SK-N-SH (cell line): ENCODE results near the gene SCT. TPM values are rescaled to one million over a fixed set of nuclear protein-coding genes. Genes with fewer than 3 reads are reported as not detected.

ENCODE experiments used
- CTCF ChIA-PET: fragments of 300-600, 350-600 bp; formaldehyde crosslinking; extraction: SDS; loops from one replicate; lab custom pipeline; 2021; lab: Yijun Ruan, JAX
- POLR2A ChIA-PET: fragments of 350-600 bp; sonication (Branson Sonifier 250); formaldehyde crosslinking; extraction: SDS; loops from one replicate; lab custom pipeline; 2020; ENCODE audit warnings: antibody characterized with exemption, inconsistent platforms; lab: Yijun Ruan, JAX
- DNase-seq: peaks from one replicate; pipeline ENCODE4 v3.0.0; 2012
- H2AFZ ChIP-seq: fragments of 200-600 bp; sonication (generic); 2 replicates; pipeline ENCODE4 v1.8.1; 2016; ENCODE audit warnings: antibody characterized with exemption, mild to moderate bottlenecking, low read depth
- H3F3A ChIP-seq: fragments of 200-600 bp; sonication (generic); replicated peaks from 2 replicates; pipeline ENCODE3; 2016; ENCODE audit warnings: antibody characterized with exemption, mild to moderate bottlenecking; ENCODE audit not compliant: insufficient read depth
- H3K27ac ChIP-seq, 2 experiments: fragments of 200-500 bp in 1 of 2; fragments of 200-600 bp in 1 of 2; sonication (Bioruptor generic) in 1 of 2; sonication (generic), shearing (Covaris generic) in 1 of 2; 2 replicates each; pipeline versions ENCODE4 v1.5.1 to v1.6.1; 2014 to 2016; ENCODE audit warnings: low read depth in 2 of 2, inconsistent platforms in 1 of 2, low read length in 1 of 2, mild to moderate bottlenecking in 1 of 2, mixed read lengths in 1 of 2
- H3K27me3 ChIP-seq: fragments of 200-600 bp; sonication (generic), shearing (Covaris generic); 2 replicates; pipeline ENCODE4 v1.6.1; 2016; ENCODE audit warnings: mixed run types; ENCODE audit not compliant: insufficient read depth
- H3K36me3 ChIP-seq, 2 experiments: fragments of 200-500 bp in 1 of 2; fragments of 200-600 bp in 1 of 2; sonication (Bioruptor generic) in 1 of 2; sonication (generic) in 1 of 2; replicated peaks in 1 of 2; 2 replicates each; pipeline versions ENCODE3 to v1.5.1; 2014 to 2016; ENCODE audit warnings: low read length in 1 of 2, mild to moderate bottlenecking in 1 of 2; ENCODE audit not compliant: insufficient read depth in 2 of 2, control insufficient read depth in 1 of 2
- H3K4me1 ChIP-seq, 2 experiments: fragments of 200-500 bp in 1 of 2; fragments of 200-600 bp in 1 of 2; sonication (Bioruptor generic) in 1 of 2; sonication (generic), shearing (Covaris generic) in 1 of 2; 2 replicates each; pipeline versions ENCODE4 v1.5.1 to v1.6.1; 2014 to 2016; ENCODE audit warnings: low read depth in 1 of 2, low read length in 1 of 2, mixed run types in 1 of 2; ENCODE audit not compliant: insufficient read depth in 2 of 2, control insufficient read depth in 1 of 2
- H3K4me2 ChIP-seq: fragments of 200-600 bp; sonication (generic), shearing (Covaris generic); 2 replicates; pipeline ENCODE4 v1.6.1; 2017; ENCODE audit warnings: mixed run types
- H3K4me3 ChIP-seq, 2 experiments: fragments of 200-500 bp in 1 of 2; fragments of 200-600 bp in 1 of 2; sonication (Bioruptor generic) in 1 of 2; sonication (generic), shearing (Covaris generic) in 1 of 2; 2 replicates each; pipeline versions ENCODE4 v1.5.1 to v1.8.1; 2014 to 2016; ENCODE audit warnings: low read depth in 2 of 2, inconsistent platforms in 1 of 2, low read length in 1 of 2, mild to moderate bottlenecking in 1 of 2, mixed read lengths in 1 of 2, moderate library complexity in 1 of 2
- H3K79me2 ChIP-seq: fragments of 200-600 bp; sonication (generic); 2 replicates; pipeline ENCODE4 v1.8.1; 2017; ENCODE audit warnings: mild to moderate bottlenecking; ENCODE audit not compliant: insufficient read depth
- H3K9ac ChIP-seq: fragments of 200-600 bp; sonication (generic); 2 replicates; pipeline ENCODE4 v1.6.1; 2017; ENCODE audit warnings: mixed run types
- H3K9me2 ChIP-seq: fragments of 200-600 bp; sonication (generic); 2 replicates; pipeline ENCODE4 v1.6.1; 2017; ENCODE audit warnings: mixed run types
- H3K9me3 ChIP-seq: fragments of 200-600 bp; sonication (generic); 2 replicates; pipeline ENCODE4 v1.6.1; 2017; ENCODE audit warnings: mixed run types, mild to moderate bottlenecking, moderate library complexity
- H4K20me1 ChIP-seq: fragments of 200-600 bp; sonication (generic); 2 replicates; pipeline ENCODE4 v1.6.1; 2017; ENCODE audit warnings: mild to moderate bottlenecking, mixed run types; ENCODE audit not compliant: insufficient read depth
- JUND ChIP-seq: IDR thresholded peaks from 2 replicates; pipeline ENCODE4 v1.4.0; 2012
- MXI1 ChIP-seq: IDR thresholded peaks from 2 replicates; pipeline ENCODE4 v1.6.1; 2012; ENCODE audit warnings: mild to moderate bottlenecking, low read depth, low read length, improper control_type of control experiment
- WGBS: methylation state at CpG from one replicate; pipeline ENCODE4 v1.1.6; 2017; ENCODE audit warnings: low lambda C conversion rate; 5-methylcytosine and 5-hydroxymethylcytosine counted together
- polyA plus RNA-seq, 3 experiments: library from polyadenylated mRNA; depleted of rRNA; stranded (reverse); fragments of >200 nt; gene quantifications; 2 replicates each; pipeline ENCODE4 v1.2.3, GENCODE V29; 2012

SCT gene
- polyA plus RNA-seq, 1 of the 3 experiments (the other 2 are of a cell fraction): not detected

DNA sequence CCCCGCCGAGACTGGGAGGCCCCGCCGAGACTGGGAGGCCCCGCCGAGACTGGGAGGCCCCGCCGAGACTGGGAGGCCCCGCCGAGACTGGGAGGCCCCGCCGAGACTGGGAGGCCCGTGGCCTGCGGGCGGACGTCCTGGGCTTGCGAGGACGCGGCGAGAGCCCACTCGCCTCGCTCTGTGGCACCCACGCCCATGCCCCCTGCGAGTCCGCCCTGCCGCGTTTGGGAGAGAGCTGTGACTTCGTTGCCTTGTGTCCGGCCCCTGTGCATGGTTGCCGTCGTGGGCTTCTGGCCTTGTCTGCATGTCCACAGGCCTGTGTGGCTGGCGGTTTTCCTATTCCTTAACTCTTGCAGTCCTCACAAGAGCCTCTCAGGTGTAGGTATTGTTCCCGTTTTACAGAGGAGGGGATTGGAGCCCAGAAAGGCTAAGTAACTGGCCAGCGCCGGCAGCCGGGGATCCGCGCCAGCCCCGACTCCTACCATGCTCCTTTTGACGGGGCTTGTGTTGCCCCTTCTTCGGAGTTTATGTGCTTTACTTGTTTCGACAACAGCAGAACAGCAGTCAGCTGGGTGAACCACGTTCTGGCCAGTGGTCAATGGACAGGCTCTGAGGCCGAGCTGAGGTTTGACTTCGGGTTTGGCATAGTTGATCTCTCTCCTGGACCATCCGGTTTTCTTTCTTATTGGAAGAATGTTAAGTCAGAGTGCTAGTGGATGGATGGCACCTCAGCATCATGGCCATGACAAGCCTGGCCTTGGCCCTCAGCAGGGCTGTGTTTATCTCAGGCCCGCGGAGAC, 50.0 kb downstream of the SCT start:
- CTCF ChIA-PET: interaction anchor here (0.6 to 2.2 kb wide), 2 partner anchors 22 to 58 kb away, joined by 3 to 9 read pairs; no protein-coding TSS in a partner anchor

More for the DNA sequence above, 50.0 kb downstream of the SCT start:
- DNase-seq: no peak
- POLR2A ChIA-PET: interaction anchor here (0.9 kb wide), 2 partner anchors 9 to 209 kb away, joined by 3 read pairs; no protein-coding TSS in a partner anchor
- no peaks in the 10 kb centered on the region for H3F3A ChIP-seq
- H4K20me1 ChIP-seq: peaks cover 53% of the 10 kb centered on the region
- peak overlapping the region; percentile 93 to 98 for H3K4me3 ChIP-seq
- peak overlapping the region; percentile 92 for H3K4me2 ChIP-seq
- H3K27me3 ChIP-seq: no peaks in the 10 kb centered on the region
- TF ChIP-seq JUND (no peak), MXI1 (0 out of 2 replicates have a peak, but pooled peaks have one; percentile 20)
- no peaks in the 10 kb centered on the region for H3K9me3 ChIP-seq
- no peaks in the 10 kb centered on the region for H3K9me2 ChIP-seq
- peaks cover 58% of the 10 kb centered on the region for H3K79me2 ChIP-seq
- H2AFZ ChIP-seq: no peak overlapping the region
- peaks cover 4 to 29% of the 10 kb centered on the region in 2 experiments; a peak in 3 of 4 replicates for H3K4me1 ChIP-seq
- peak overlapping the region; percentile 89 for H3K9ac ChIP-seq
- peaks cover 0 to 4% of the 10 kb centered on the region in 2 experiments for H3K36me3 ChIP-seq
- H3K27ac ChIP-seq: peak overlapping the region; percentile 42 to 58; a peak in 3 of 4 replicates
- 3% methylated on average over 21 of the region's 48 CpGs for WGBS

Other genes with a start within 250 kb of the SCT start
- gene PKP3, start 233.0 kb downstream of the SCT start, polyA plus RNA-seq (2012; rRNA removed): 1.4 and 2.4 TPM in 2 replicates
- gene SIGIRR, start 212.2 kb downstream of the SCT start, polyA plus RNA-seq (2012; rRNA removed): 22.4 and 32.5 TPM in 2 replicates
- gene ANO9, start 185.2 kb downstream of the SCT start, polyA plus RNA-seq (2012; rRNA removed): 0.06 and 0.12 TPM in 2 replicates
- gene PTDSS2, start 176.9 kb downstream of the SCT start, polyA plus RNA-seq (2012; rRNA removed): 25.6 and 28.6 TPM in 2 replicates
- gene RNH1, start 119.9 kb downstream of the SCT start, polyA plus RNA-seq (2012; rRNA removed): 135 and 147 TPM in 2 replicates
- gene HRAS, start 91.6 kb downstream of the SCT start, polyA plus RNA-seq (2012; rRNA removed): 138 and 217 TPM in 2 replicates
- 1.2 and 1.4 TPM in 2 replicates for gene LRRC56, start 89.7 kb downstream of the SCT start, polyA plus RNA-seq (2012; rRNA removed)
- gene LMNTD2, start 66.4 kb downstream of the SCT start, polyA plus RNA-seq (2012; rRNA removed): 2.4 and 2.6 TPM in 2 replicates
- 19.8 and 24.0 TPM in 2 replicates for gene RASSF7, start 66.2 kb downstream of the SCT start, polyA plus RNA-seq (2012; rRNA removed)
- gene PHRF1, start 50.7 kb downstream of the SCT start, polyA plus RNA-seq (2012; rRNA removed): 18.8 and 22.7 TPM in 2 replicates
- gene IRF7, start 11.2 kb downstream of the SCT start, polyA plus RNA-seq (2012; rRNA removed): 5.9 and 6.3 TPM in 2 replicates
- not detected in 2 replicates for gene CDHR5, start 2.2 kb downstream of the SCT start, polyA plus RNA-seq (2012; rRNA removed)
- gene DRD4, start 10.1 kb upstream of the SCT start, polyA plus RNA-seq (2012; rRNA removed): not detected in 2 replicates
- gene DEAF1, start 68.0 kb upstream of the SCT start, polyA plus RNA-seq (2012; rRNA removed): 36.0 and 40.6 TPM in 2 replicates
- gene TMEM80, start 68.6 kb upstream of the SCT start, polyA plus RNA-seq (2012; rRNA removed): 40.4 and 51.0 TPM in 2 replicates
- 0.67 and 0.74 TPM in 2 replicates for gene EPS8L2, start 79.0 kb upstream of the SCT start, polyA plus RNA-seq (2012; rRNA removed)
- gene TALDO1, start 120.3 kb upstream of the SCT start, polyA plus RNA-seq (2012; rRNA removed): 78.4 and 103 TPM in 2 replicates
- 72.9 and 86.2 TPM in 2 replicates for gene GATD1, start 150.3 kb upstream of the SCT start, polyA plus RNA-seq (2012; rRNA removed)
- gene CEND1, start 162.9 kb upstream of the SCT start, polyA plus RNA-seq (2012; rRNA removed): 2.9 and 3.6 TPM in 2 replicates
- gene SLC25A22, start 171.1 kb upstream of the SCT start, polyA plus RNA-seq (2012; rRNA removed): 40.2 and 50.9 TPM in 2 replicates
- gene PIDD1, start 178.1 kb upstream of the SCT start, polyA plus RNA-seq (2012; rRNA removed): 25.5 and 27.4 TPM in 2 replicates
- gene RPLP2, start 182.8 kb upstream of the SCT start, polyA plus RNA-seq (2012; rRNA removed): 390 and 799 TPM in 2 replicates
- gene PNPLA2, start 191.7 kb upstream of the SCT start, polyA plus RNA-seq (2012; rRNA removed): 47.7 and 60.3 TPM in 2 replicates
- gene CRACR2B, start 200.7 kb upstream of the SCT start, polyA plus RNA-seq (2012; rRNA removed): 0.94 and 1.1 TPM in 2 replicates
- gene CD151, start 205.8 kb upstream of the SCT start, polyA plus RNA-seq (2012; rRNA removed): 922 and 1,149 TPM in 2 replicates
- gene POLR2L, start 215.3 kb upstream of the SCT start, polyA plus RNA-seq (2012; rRNA removed): 287 and 540 TPM in 2 replicates
- gene TSPAN4, start 215.7 kb upstream of the SCT start, polyA plus RNA-seq (2012; rRNA removed): 201 and 226 TPM in 2 replicates